GM21447 (cell line): ENCODE data around the gene PELI2.

Experiments used
- ATAC-seq: cut with Tn5 transposase; IDR thresholded peaks from one replicate; pipeline ENCODE4 v1.9.1; 2021; ENCODE audit not compliant: unreplicated experiment

The PELI2 gene

DNA sequence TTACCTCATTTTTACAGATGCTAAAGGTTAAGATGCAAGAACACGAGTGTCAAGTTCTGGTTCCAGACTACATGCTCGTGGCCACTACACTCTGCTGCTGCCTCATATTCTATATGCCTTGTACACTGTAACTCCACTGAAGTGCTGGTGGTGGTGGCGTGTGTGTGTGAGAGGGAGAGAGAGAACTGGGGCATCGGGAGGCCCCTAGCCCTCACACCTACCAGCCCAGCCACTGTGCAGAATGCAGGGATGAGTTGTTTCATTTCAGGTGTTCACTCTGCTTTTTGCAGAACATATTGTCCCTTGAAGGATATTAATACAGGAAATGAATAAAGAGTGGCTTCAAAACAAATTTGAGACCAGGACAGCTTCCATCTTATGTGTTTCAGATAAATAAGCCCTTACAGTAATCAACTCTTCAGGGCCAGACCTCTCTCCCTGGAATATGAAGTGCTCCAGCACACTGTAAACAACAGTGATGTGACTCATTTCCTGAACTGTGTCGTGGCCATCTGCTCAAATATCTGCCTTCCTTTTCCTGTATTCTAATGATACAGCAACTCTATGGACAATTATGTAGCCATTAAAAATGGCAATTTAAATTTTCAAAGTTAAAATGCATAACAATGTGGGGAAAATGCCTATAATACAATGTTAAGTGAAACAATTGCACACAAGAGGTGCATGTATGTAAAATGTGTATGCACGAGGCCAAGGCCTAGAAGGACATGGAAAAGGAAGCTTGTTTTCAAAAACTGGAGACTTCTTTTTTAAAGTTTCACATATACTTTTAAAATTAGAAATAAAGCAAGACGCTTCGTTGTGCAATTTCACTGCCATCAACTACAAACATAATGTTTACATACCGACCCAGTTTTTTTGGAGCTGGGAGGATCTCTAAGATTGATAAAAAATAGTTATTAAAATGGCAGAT lies 215.4 kb downstream of the PELI2 start:
- ATAC-seq: no peak

DNA sequence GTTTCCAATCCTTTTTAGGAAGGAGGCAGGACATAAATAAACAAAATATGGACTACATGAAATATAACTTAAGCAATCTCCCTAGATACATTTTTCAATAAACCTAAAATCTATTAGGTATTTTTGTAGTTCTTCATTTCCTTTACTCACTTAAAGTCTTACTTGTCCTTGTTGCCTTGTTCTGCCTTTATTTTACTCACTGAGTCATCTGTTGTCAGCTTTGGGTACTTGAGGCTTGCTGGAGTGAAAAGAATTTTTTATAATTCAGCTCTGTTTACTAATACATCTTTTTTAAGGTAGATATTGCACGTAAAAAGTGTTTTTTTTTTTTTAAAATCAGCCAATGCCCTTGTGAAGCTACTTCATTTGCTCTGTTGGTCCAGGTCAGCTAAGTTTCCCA lies 216.2 kb downstream of the PELI2 start:
- ATAC-seq: no peak

- ATAC-seq: no peak
These were observed 220.5 kb downstream of the PELI2 start for GRCh38 chr14:56338674-56339073.

DNA sequence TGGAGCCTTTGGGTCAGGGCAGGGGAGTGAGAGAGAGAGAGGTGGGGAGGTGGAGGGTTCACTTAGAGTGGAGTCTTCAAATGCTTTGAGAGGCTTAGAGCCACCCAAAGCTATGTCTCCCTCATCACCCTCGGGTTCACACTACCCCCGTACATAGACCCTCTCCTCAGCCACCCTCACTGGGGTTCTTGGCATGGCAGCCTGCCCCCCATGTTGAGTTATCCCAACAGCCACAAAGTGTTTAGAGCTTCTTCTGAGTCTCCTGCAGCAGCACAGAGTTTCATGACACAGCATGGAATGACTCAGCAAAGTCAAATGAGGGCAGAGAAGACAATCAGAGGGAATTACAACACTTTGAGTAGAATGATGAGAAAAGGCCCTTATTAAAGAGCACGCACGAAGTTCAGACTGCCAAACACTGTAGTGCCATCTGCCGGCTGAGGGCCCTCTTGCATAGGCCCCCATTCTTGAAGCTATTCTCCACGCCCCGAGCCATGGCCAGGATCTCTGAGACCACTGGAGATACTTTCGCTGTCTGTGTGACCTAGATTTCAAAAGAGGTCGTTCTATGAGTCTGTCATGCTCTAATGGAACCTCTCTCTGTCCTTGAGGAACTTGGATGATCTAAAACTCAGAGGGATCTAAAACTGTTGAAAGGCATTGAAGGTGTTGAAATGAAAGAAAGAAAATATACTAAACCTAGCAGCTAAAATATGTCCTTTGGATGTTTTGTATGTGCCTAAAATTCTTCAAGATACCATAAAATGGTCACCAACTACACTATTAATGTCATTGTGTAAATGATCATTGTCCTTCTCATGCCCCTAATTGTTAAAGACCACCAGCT lies 221.9 kb downstream of the PELI2 start:
- ATAC-seq: peak; percentile 64

DNA sequence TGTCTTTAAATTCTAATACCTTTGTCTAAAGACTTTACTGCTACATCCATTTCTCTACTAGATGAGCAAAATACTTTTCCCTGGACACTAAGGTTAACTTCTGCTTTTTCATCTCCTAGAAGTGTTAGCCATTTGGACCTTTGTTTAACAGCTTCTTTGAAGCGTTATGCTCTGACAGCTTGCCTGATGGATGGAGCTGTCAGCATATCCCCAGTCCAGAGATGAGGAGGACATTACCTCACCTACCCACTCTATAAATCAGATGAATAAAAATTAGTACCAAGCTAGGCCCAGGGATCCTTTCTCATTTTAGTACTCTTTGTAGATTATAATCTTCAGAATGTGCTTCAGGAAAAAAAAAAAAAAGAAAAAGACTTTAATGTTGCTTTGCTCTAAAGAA lies 222.7 kb downstream of the PELI2 start:
- ATAC-seq: no peak

GRCh38 chr14:56341766-56342493 lies 223.7 kb downstream of the PELI2 start:
- ATAC-seq: peak; percentile 61

DNA sequence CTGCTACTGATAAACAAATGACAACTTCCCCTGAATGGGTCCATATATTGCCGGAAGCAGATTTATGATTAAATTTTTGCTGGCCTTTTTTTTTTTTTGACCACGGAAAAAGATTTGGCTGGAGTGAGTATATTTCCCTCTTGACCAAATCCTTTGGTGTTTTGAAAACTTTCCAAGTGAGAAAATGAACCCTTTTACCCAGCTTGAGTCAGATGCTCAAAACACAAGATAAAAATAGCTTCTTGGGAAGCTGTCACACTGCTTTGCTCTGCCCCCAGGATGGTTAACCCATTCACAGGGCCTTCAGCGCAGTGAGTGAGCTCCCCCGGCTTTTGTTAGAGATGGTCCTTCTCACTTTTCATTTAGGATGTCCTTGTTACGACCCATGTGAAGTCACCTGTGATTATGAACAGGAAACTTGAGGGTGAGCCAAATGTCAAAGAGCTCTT lies 224.3 kb downstream of the PELI2 start:
- peak; percentile 42 for ATAC-seq

- no peak for ATAC-seq
These were observed 231.7 kb downstream of the PELI2 start for GRCh38 chr14:56349960-56350359.
